OCI-LY3 (cell line): ENCODE data around the gene LCA5L.

Experiments used
- H2AFZ ChIP-seq: fragments of 200-600, 300-600 bp; shearing (Covaris generic); 2 replicates; pipeline ENCODE4 v1.6.0; 2014; ENCODE audit warnings: antibody characterized with exemption, low read depth, low read length
- H3K27ac ChIP-seq: fragments of 200-600, 300-600 bp; sonication (generic); 2 replicates; pipeline ENCODE4 v1.5.1; 2014; ENCODE audit warnings: mild to moderate bottlenecking, low read length, moderate library complexity, mixed read lengths
- H3K27me3 ChIP-seq: fragments of 200-600, 300-600 bp; sonication (generic); 2 replicates; pipeline ENCODE4 v1.6.1; 2014; ENCODE audit warnings: low read depth, low read length, mixed read lengths
- H3K36me3 ChIP-seq: fragments of 200-600, 300-600 bp; sonication (generic); replicated peaks from 2 replicates; pipeline ENCODE3; 2014; ENCODE audit warnings: low read depth, low read length, mixed read lengths
- H3K4me1 ChIP-seq: fragments of 300-600, 200-600 bp; sonication (generic); 2 replicates; pipeline ENCODE4 v1.6.1; 2014; ENCODE audit warnings: low read length, mixed read lengths
- H3K4me2 ChIP-seq: fragments of 200-600, 300-600 bp; sonication (generic); 2 replicates; pipeline ENCODE4 v1.6.1; 2014; ENCODE audit warnings: low read length, mixed read lengths
- H3K4me3 ChIP-seq: fragments of 300-600, 200-600 bp; sonication (generic); 2 replicates; pipeline ENCODE4 v1.5.1; 2014; ENCODE audit warnings: antibody characterized with exemption, mild to moderate bottlenecking, low read length, moderate library complexity
- H3K79me2 ChIP-seq: fragments of 300-600, 200-600 bp; shearing (Covaris generic); 2 replicates; pipeline ENCODE4 v1.6.1; 2014; ENCODE audit warnings: mild to moderate bottlenecking, low read length, mixed read lengths
- H3K9ac ChIP-seq: fragments of 300-600, 200-600 bp; shearing (Covaris generic); 2 replicates; pipeline ENCODE4 v1.6.0; 2014; ENCODE audit warnings: mild to moderate bottlenecking, low read length, moderate library complexity
- H3K9me3 ChIP-seq: fragments of 200-600, 300-600 bp; shearing (Covaris generic); 2 replicates; pipeline ENCODE4 v1.6.1; 2014; ENCODE audit warnings: low read length, mixed read lengths; ENCODE audit not compliant: insufficient read depth
- H4K20me1 ChIP-seq: fragments of 200-600, 300-600 bp; sonication (generic); 2 replicates; pipeline ENCODE4 v1.6.1; 2016; ENCODE audit warnings: low read length, mixed read lengths; ENCODE audit not compliant: insufficient read depth
- CTCF ChIP-seq: fragments of 200-600, 300-600 bp; sonication (generic); IDR thresholded peaks from 2 replicates; pipeline ENCODE4 v1.5.1; 2014; ENCODE audit warnings: antibody characterized with exemption, low read length, low read depth
- EZH2phosphoT487 ChIP-seq: fragments of 200-600 bp; shearing (Covaris generic); IDR thresholded peaks from 2 replicates; pipeline ENCODE4 v1.6.1; 2018; ENCODE audit warnings: antibody characterized with exemption, mixed run types, low read depth

The LCA5L gene

DNA sequence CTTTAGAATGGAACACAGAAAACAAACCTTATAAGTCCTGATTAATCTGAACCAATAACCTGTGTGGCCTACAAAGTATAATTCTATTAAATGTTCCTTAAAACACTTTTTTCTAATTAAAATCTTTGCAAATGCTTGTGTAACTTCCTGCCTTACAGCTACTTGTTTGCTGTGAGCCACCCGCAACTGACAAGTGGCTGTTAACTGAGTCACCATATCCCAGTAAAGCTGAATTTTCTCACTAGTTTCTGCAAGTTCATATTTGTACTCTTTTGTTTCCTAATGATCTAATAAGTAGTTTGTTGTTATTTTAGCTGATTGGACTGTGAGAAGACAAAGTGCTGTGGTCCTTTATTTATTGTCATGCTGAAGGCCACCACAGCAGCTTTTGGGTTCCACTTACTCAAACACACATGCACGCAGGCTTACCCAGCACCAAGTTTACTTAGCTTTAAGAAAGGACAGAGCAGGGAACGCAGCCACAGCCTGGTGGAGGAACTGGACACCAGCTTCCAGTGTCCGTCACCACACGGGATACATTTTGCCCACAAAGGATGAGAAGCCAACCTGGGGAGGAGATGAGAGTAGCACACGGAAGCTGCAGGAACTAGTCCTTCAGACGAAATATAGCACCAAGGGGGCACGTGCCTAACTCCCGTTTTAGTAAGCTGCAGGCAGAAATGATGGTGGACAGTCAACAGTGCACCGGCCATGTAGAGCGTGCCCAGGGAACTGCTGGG is 47.8 kb downstream of the LCA5L start:
- Histone ChIP-seq H3K36me3 (peaks cover 11% of the 10 kb centered on the region), H3K4me2 (no peak overlapping the region), H3K4me3 (no peak overlapping the region), H3K4me1 (no peaks in the 10 kb centered on the region), H3K79me2 (no peaks in the 10 kb centered on the region), H3K9ac (no peak overlapping the region), H3K27me3 (no peaks in the 10 kb centered on the region), H2AFZ (no peak overlapping the region), H3K9me3 (no peaks in the 10 kb centered on the region), H3K27ac (no peak overlapping the region), H4K20me1 (no peaks in the 10 kb centered on the region)
- no peak for TF ChIP-seq EZH2phosphoT487
- TF ChIP-seq CTCF, result no peak

GRCh38 chr21:39392981-39393380 is 52.6 kb downstream of the LCA5L start:
- Histone ChIP-seq H3K4me1 (peaks cover 6% of the 10 kb centered on the region; the same call in 1 of the 2 replicates), H3K36me3 (peaks cover 17% of the 10 kb centered on the region), H2AFZ (no peak overlapping the region), H3K27me3 (no peaks in the 10 kb centered on the region), H3K79me2 (peaks cover 15% of the 10 kb centered on the region), H3K4me2 (no peak overlapping the region), H3K9me3 (no peaks in the 10 kb centered on the region), H3K4me3 (no peak overlapping the region), H4K20me1 (0 out of 2 replicates have a peak, but pooled peaks cover 3% of the 10 kb centered on the region), H3K9ac (no peak overlapping the region), H3K27ac (no peak overlapping the region)
- TF ChIP-seq EZH2phosphoT487 (no peak), CTCF (no peak)

DNA sequence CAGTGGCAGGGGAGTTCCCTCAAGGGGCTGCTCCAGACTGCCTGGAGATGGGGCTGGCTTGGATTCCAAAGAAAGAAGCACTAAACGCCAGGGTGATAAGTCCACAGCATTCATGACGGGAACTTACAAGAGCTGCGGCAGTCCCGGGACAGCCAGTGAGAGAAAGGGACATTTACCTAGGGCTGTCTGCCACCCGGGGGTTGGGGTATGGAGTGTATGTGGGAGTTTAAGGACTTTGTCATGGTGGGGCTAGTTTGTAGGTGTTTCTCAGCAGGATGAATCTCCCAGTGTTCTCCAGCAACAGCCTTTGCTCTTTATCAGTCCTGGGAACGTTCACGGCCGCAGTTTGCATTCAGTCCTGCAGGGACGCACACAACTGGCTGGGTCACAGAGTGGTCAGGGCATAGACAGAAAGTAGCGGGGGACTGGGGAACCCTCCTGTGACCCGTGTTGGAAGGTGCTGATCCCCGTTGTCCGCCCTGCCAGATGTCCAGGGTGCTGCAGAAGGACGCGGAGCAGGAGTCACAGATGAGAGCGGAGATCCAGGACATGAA is 55.3 kb downstream of the LCA5L start:
- Histone ChIP-seq H3K9me3 (no peaks in the 10 kb centered on the region), H3K27me3 (no peaks in the 10 kb centered on the region), H3K36me3 (peaks cover 17% of the 10 kb centered on the region), H3K79me2 (peaks cover 22% of the 10 kb centered on the region), H2AFZ (no peak overlapping the region), H3K4me3 (no peak overlapping the region), H3K4me2 (no peak overlapping the region), H4K20me1 (0 out of 2 replicates have a peak, but pooled peaks cover 3% of the 10 kb centered on the region), H3K4me1 (peaks cover 9% of the 10 kb centered on the region; the same call in 1 of the 2 replicates), H3K27ac (no peak overlapping the region), H3K9ac (no peak overlapping the region)
- TF ChIP-seq EZH2phosphoT487, result no peak

DNA sequence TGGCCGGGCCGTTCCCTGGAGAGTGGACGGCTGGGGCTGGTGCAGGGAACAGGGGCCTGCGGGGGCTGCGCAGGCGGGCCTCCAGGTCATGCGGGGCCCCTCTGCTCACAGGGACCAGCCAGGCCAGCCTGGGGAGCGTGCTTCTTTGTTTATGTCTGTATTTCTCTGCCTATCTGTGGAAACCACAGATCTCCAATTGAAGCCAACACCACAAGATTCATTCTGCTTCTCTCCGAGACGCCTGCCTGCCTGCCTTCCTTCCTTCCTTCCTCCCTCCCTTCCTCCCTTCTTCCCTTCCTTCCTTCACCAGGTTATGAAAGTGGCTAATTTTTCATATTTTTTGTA is 56.8 kb downstream of the LCA5L start:
- Histone ChIP-seq H3K9me3 (no peaks in the 10 kb centered on the region), H3K79me2 (peaks cover 22% of the 10 kb centered on the region), H3K4me2 (peak overlapping the region; percentile 100), H3K27ac (no peak overlapping the region), H3K4me3 (peak overlapping the region; percentile 86), H4K20me1 (0 out of 2 replicates have a peak, but pooled peaks cover 3% of the 10 kb centered on the region), H3K36me3 (peaks cover 12% of the 10 kb centered on the region), H2AFZ (no peak overlapping the region), H3K4me1 (peaks cover 9% of the 10 kb centered on the region; the same call in 1 of the 2 replicates), H3K27me3 (no peaks in the 10 kb centered on the region), H3K9ac (peak overlapping the region; percentile 57)
- TF ChIP-seq CTCF (no peak), EZH2phosphoT487 (no peak)
